Islet of Langerhans (tissue), 1 donor: Measurements from ENCODE around the gene FBXO17.
A peak's percentile ranks its signal among the peaks of the same experiment; 100 is the strongest.
"Not testable (repeated sequence)": the region's sequence is repeated elsewhere in the genome, so short reads cannot be mapped to it uniquely, and the experiment has no call there.

Experiments used
- FAIRE-seq: peaks from one replicate; lab custom pipeline; 2011; peaks lifted over from hg19 to GRCh38; lab: Jason Lieb, UNC

The FBXO17 gene

DNA sequence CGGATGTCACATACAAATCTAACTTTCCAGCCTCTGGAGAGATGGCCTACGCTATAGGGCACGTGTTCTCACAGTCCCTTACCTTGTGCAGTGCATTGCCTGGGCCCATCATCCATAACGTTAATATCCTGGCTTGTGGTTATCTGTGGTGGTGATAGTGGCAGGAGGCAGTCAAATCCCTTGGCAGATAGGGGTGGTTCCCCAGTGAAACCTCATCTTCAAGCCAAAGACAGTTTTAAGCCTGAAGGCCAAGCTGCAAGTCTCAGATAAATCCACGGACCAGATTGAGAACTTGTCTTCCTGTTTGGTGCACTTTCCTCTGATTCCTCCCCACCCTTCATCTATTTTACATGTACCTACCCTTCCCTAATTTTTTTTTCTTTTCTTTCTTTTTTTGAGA lies 4.3 kb upstream of the FBXO17 start:
- no peak for FAIRE-seq

DNA sequence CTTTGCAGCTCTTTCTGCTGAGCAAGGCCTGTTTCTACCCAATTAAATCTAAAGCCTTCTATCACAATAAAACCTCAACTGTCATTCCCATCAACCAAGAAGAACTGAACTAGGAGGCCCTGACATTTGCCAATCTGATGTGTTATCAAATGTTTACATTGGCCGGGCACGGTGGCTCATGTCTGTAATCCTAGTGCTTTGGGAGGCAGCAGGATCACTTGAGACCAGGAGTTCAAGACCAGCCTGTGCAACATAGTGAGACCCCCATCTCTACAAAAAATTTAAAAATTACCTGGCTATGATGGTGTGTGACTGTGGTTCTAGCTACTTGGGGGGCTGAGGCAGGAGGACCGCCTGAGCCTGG lies 2.8 kb upstream of the FBXO17 start:
- peak; percentile 91 for FAIRE-seq

- peak; percentile 53 for FAIRE-seq
Observed at GRCh38 chr19:38977445-38978325, 2.1 kb upstream of the FBXO17 start.

- no peak for FAIRE-seq
Observed at GRCh38 chr19:38975861-38976271, 324 bp upstream of the FBXO17 start.

GRCh38 chr19:38974624-38975213 lies 823 bp downstream of the FBXO17 start:
- no peak for FAIRE-seq

- FAIRE-seq: no peak
Observed at GRCh38 chr19:38971672-38972071, 3.9 kb downstream of the FBXO17 start.

GRCh38 chr19:38970664-38971532 lies 4.6 kb downstream of the FBXO17 start:
- FAIRE-seq: no peak

- not testable (repeated sequence) for FAIRE-seq
Observed at GRCh38 chr19:38966149-38966548, 9.4 kb downstream of the FBXO17 start.

DNA sequence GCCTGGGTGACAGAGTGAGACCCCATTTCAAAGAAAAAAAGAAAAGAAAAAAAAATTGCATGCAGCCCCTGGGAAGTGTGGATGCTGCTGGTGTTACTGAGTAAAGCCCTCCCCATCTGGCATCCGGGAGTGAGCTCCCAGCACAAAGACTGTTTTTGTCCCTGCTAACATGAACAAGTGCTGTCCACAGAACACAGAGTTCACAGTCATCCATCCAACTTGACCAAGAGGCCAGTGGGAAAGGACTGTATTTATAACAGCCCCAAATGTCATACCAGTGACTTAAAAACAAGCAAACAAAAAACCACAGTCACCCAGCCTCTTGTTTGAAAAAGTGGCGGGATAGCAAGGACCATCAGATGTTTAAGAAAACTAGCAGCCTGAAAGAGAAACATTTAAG lies 10.8 kb downstream of the FBXO17 start:
- FAIRE-seq: no peak

- no peak for FAIRE-seq
Observed at GRCh38 chr19:38959618-38960017, 15.9 kb downstream of the FBXO17 start.

- FAIRE-seq: no peak
Observed at GRCh38 chr19:38958301-38958700, 17.2 kb downstream of the FBXO17 start.

DNA sequence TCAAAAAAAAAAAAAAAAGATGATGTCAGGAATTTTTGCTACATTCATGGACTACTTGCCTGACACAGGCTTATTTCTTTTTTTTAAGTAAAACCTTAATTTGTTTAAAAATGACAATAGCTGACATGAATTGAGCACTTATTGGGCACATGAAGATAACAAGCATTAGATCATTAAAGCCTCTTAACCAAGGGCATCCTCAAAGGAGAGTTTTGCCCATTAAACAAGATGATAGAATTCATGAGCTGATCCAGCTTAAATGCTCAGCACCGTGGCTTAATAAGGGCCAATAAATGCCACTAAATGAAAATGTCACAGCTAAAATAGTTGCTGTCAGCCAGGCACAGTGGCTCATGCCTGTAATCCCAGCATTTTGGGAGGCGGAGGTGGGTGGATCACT lies 19.3 kb downstream of the FBXO17 start:
- no peak for FAIRE-seq

- no peak for FAIRE-seq
Observed at GRCh38 chr19:38953677-38954076, 21.9 kb downstream of the FBXO17 start.

DNA sequence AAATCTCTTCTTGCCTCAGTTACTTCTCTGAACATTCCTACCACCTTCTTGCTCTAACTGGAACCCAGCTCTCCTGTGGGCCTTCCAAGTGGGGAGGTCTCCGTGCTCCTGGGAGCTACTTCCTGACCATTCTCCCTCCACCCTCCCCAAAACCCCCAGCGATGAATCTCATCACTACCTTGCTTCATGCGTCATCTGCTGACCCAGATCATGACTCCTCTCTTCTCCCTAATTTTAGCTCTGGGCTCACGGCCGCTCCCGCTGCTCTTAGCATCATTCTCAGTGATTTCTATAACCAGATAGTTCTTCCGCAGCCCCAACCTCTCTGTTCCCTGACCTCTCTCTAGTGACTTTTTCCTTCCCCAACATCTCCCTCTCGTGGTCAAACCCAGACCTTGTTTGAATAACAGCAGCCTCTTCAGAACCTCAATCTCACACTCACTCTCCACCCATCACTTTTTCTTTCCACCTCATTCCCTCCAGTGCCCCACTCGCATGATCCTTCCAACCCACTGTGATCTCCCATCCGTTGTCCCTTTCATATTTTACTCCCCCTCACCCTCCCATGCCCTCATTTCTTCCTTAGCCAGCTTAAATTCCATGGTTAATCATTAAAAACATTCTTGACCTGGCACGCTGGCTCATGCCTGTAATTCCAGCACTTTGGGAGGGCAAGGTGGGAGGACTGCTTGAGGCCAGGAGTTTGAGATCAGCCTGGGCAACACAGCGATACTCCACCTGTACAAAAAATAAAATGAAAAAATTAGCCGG lies 23.0 kb downstream of the FBXO17 start:
- FAIRE-seq: no peak

- FAIRE-seq: no peak
Observed at GRCh38 chr19:38951187-38951586, 24.4 kb downstream of the FBXO17 start.

GRCh38 chr19:38949580-38950367 lies 25.8 kb downstream of the FBXO17 start:
- no peak for FAIRE-seq

GRCh38 chr19:38946229-38947010 lies 29.1 kb downstream of the FBXO17 start:
- no peak for FAIRE-seq

- no peak for FAIRE-seq
Observed at GRCh38 chr19:38945562-38946228, 29.8 kb downstream of the FBXO17 start.

- no peak for FAIRE-seq
Observed at GRCh38 chr19:38944981-38945506, 30.5 kb downstream of the FBXO17 start.
